ENCODE data around the gene AKNAD1.

Gene AKNAD1

DNA sequence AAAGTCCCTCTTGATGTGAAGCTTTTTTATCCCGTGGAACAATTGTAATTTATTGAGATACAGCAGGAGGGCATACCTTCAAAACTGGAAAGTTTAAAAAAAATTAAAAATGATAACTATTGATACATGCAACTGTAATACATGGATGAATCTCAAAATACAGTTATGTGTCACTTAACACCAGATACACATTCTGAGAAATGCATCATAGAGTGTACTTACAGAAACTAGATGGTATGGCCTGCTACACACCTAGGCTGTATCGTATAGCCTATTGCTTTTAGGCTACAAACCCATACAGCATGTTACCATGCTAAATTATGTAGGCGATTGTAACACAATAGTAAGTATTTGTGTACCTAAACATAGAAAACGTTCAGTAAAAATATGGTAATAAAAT lies 7.1 kb upstream of the AKNAD1 start:
- DNase-seq, result no peak

DNA sequence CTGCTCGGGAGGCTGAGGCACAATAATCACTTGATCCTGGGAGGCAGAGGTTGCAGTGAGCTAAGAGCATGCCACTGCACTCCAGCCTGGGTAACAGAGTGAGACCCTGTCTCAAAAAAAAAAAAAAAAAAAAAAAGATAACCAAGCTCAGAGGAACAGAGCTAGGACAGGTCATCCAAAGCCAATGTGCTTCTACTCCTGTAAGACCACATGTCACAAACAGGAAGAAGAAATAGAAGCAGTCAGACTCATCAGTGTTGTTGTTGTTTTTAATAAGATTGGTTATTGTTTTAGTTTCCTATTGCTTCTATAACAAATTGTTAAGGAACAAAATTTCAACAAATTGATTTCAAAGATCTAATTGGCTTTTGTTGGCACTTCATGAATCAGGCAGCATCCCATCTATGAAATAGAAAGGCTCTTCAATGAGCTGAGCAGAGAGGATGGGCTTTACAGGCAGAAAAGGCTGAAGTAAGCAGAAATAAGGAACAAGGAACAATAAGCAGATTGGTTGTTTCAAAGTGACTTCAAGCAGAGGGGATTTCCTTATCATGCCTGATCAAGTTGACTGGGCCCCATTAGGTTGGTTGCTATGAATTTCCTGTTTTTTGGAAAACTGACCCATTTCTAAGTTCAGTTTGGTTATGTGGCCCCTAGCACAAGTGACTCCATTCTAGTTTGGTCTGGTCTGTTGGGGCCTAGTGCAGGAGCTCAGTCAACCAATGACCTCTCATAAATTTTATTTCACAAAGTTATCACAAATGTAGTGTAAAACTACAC lies 6.0 kb upstream of the AKNAD1 start:
- no peak for DNase-seq

DNA sequence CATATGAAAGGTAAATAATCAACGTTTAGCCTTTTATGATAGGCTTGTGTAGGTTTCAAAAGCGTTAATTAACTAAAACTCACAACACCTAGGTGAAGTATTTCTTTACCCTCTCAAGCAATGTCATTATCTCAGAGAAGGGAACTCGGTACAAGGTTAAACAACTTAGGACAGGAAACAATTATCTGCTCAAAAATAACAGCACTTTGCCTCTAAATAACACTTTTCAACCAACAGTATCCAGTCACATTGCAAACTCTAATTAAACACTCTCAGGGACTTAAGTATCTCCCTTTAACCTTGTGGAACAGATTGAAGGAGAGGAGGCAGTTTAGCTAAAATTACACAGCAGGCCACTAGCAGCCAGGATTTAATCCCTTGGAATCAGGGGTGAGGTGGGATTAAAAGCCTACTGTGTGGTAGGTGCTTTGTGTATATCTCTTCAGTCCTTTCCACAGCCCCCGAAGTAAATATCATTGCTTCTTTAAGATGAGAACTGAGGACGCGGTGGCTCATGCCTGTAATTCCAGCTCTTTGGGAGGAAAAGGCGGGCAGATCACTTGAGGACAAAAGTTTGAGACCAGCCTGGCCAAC lies 5.2 kb upstream of the AKNAD1 start:
- no peak for DNase-seq

DNA sequence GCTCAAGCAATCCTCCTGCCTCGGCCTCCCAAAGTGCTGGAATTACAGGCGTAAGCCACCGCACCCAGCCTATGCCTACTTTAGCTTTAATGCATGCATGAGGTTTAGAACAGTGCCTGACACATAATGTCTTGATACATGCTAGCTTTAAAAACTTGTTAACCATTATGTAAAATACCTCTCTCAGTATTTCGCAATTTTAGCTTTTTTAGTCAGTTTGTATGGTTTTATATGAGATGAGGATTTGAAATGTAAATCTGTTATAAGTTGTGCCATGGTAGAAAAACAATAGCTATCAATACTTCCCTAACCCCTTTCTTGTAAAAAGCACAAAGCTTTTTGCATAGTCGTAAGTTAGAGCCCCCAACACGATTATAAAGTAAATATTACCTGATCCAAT lies 4.7 kb upstream of the AKNAD1 start:
- no peak for DNase-seq

DNA sequence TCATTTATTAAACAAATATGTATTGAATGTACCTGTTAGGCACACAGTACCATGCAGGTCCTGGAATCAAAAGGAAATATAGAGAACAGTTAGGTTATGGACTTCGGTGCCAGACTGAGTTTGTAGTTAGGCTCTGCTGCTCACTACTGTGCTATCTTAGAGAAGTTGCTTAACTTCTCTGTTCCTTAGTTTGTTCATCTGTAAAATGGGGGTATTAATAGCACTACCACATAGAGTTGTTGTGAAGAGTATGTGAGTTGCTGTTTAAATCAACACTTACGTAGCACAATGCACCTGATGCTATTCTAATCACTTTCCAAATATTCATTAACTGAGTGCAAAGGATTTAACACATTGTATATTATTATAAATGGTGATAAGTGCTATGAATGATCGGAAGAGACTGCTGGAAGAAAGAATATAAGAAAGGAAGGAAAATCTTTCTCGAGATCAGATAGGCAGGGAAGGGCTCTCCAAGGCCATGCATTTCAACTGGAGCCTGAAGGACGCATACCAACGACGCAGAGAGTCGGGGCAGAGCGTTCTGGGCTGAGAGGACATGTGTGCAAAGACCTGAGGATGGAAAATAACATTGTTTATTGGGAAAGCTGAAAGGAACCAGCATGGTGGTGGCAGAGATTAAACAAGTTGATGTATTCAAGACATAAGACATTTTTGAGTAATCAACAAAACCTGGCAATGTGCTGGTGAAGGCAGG lies 3.5 kb upstream of the AKNAD1 start:
- DNase-seq, result no peak

DNA sequence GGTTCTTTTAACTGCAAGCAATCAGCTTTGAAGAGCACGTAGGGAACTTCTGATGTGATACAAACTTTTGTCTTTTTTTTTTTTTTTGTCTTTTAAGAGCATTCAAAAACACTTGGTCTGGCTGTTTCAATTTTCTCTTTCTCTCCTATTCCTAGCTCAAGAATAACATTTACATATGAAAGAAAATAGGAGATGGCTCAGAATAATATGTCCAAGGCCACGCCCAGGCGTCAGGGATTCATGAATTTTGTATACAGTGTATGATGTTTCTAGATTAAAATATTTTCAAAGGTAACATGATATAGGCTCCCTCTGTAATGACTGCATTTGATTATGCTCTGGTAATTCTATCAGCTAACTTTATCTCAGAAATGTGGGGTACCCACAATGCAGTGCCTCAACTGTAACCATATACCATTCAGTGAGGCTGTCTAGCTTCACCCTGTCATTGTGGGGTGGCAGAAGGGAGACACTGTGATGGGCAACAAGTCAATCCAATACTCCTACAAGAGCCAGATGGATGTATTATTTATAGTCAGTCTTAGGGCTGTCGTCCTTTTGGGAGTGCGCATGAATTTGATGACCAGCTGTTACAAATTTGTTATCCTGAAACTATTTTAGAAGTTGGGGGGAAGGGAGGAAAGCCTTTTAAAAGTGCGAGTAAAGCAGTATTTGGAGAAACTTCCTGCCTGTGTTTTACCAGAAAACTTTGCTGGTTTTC lies 1.5 kb upstream of the AKNAD1 start:
- DNase-seq, result no peak

DNA sequence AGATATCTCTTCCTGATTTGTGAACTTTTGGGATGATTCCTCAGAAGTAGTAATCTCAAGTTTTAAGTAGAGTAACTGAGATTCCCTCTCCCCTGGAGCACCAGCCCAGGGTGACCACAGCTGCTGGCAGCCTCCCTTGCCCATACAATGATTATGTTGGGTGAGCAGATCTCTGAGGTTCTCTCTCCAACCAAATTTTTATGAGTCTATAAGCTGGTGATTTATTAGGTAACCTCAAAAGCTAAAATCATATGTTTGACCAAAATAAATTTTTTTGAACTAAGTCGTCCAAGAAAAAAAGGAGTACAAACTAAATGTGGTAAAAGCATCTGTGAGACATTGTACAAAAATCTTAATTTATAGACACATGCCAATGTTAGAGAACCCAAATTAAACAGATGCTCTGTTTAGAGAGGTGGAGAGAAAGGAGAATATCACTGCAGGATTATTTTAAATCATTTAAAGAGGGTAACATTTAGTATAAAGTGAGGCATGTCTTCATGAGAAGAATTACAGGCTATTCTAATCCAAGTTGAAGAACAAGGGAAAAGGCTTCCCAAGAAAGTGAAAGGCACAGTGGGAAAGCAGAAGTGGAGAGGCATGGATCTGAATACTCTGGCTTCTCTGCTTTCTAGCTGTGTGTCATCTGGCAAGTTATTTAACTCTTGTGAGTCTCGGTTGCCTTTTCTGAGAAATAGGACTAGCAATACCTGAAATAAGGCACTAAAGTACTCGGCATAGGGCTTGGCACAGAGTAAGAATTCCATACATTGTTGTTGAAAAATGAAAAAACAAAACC lies 2.5 kb downstream of the AKNAD1 start:
- no peak for DNase-seq

DNA sequence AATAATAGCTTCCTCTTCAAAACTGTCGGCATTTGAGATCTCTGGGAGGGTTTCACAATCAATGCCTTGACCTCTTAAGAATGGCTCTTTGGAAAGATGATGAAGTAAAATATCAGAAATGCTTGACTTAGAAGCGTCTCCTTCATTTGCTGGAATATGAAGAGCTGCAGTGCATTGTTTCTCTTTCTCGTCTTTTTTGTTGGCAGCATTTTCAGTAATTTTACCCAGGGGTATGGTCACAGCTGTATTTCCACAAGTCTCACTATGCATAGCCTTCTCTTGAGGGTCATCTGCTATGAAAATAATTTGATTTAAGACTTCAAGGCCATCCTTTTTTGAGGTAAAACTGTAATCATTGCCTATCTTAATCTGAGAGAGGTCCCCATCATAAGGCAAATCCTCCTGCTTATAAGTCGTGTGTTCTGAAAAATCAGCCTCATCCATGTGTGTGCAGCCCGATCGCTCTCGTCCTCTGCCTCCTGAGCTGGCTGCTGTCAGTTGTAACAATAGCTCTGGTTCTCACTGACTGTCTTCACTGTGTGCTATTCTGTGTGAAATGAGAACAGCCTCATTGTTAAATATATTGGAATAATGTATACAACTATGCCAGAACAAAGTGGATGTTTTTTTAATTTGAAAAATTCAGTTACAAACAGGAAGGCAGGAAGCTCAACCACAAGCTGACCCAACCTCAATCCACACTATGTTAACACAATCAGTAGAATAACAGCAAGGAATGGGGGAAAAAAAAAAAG lies 4.5 kb downstream of the AKNAD1 start:
- DNase-seq, result no peak

DNA sequence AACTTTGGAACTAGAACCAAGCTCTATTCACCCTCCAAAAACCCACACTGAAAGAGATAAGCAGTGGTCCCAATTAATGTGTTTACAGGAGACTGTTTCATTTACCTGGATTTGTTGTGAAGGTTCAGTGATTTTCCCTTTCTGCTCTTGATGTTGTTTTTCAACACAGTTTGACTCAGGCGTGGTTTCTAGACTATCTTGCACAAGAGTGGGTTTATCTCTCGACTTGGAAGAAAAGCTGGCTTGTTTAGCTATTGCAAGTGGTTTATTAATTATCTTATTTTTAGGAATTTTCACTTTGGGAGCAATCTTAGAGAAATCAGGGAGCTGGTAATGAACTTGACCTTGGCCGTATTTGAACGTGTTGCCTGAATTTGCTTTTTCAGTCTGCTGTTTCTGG lies 5.3 kb downstream of the AKNAD1 start:
- no peak for DNase-seq

DNA sequence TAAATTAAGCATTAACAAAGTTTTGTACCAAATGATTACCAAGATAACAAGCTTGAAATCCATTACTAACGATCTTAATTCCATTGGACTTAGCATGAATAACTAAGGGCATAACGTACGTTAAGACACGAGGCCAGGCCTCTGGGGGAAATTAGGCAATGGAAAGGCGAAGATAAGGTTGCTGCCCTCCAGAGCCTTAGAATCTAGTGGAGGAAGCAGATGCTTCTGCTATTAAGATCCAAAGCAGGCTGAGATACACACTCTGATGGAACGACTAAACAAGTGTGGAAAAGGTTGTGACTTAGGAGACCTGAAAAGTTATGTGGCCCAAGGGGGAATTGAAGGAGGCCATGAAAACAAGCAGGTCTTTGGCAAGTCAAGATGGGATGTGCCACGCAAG lies 6.0 kb downstream of the AKNAD1 start:
- no peak for DNase-seq

DNA sequence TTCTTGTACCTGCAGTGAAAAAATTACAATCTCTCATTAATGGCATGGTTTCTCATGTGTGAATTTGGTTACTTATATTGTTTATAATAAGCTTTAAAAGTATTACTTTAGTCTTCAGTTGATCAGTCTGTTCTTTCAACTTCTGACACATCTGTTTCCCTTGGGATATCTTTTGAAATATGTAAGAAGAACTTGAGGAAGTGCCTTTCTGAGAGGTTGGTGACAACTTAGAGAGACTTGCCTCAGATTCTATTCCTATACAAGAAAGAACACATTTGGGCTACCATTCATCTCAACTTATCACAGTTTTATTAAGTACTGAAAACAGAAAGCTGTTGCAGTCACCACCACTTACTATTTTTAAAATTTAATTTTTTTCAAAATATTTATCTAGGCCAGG lies 8.1 kb downstream of the AKNAD1 start:
- DNase-seq, result no peak

DNA sequence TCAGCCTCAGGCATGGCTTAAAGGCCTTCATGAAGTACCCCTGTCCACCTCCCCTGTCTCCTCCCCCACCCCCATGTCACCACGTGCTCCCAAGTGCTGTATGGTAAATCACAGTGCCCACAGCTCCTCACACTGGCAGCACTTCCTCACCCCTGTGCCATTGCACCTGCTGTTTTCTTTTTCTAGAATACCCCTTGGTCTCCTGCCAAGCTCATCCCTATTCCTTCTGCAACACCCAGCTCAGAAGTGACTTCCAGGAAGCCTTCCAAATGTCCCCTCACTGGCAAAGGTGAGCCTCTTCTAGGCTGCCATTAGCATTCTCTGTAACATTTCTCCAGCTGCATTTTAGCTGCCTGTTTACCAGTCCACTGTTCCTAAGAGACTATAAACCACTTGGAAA lies 9.4 kb downstream of the AKNAD1 start:
- no peak for DNase-seq

DNA sequence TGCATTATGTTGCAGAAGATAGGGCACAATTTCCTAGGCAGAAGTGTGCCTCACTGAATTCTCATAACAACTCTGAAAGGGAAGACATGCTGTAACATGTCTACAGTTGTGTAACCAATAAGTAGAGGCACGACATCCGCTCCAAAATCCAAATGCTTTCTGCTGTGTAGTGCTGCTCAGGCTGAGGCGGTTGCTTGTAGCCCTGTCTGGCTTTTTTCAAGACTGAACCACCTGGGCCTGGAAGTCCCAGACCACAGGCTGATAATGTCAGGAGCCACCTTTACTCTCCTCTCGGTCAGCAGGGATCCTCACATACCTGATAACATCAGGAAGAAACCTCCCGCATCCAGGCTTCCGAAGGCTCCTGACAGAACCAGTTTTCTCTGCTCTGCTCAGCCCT lies 10.9 kb downstream of the AKNAD1 start:
- no peak for DNase-seq

DNA sequence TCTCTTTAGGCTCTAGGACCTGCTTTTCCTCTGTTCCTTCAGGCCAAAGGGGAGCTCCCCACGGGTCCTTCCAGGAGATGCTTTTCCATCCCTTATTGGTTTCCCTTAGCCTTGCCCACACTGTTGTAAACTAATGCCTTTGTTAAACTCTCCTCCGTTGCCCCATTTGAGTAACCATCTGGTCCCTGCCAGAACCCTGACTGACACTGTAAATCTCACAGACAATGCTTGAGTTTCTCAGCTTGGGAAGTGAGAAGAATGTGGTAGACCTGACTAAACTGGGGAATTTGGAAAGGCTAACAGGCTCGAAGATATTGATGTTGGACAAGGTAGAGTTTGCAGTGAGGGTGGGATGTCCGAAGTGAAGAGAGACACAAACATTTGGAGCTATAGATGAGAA lies 11.4 kb downstream of the AKNAD1 start:
- DNase-seq, result no peak

DNA sequence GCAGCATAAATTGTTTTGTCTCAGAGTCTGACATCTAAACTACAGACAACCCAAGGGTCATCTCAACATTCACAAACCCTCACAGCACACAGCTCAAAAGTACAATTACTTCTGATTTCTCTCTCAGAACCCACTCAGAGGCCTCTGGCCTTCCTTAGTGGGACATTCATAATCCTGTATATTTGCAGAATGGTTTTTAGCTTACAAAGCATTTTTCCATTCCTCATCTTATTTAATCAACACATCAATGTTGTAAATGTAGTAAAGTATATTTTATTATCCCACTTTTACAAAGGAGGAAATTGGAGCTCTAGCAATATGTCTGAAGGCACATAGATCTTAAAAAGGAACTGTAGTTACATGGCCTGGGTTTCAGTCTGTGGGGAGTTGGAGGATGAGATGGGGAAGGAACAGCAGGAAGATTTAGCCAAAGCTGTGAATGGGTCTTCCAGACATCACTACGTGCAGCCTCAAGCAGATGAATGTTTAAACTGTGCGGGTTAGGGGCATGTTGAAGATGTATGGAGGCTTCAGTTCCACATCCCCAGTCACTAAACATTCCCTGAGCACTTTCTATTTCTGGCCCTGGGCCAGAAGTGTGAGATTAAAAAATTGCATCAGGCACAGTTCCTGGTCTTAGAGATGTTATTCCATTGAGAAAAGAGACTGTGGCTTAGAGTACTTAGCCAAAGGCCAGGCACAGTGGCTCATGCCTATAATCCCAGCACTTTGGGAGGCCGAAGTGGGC lies 13.3 kb downstream of the AKNAD1 start:
- no peak for DNase-seq

DNA sequence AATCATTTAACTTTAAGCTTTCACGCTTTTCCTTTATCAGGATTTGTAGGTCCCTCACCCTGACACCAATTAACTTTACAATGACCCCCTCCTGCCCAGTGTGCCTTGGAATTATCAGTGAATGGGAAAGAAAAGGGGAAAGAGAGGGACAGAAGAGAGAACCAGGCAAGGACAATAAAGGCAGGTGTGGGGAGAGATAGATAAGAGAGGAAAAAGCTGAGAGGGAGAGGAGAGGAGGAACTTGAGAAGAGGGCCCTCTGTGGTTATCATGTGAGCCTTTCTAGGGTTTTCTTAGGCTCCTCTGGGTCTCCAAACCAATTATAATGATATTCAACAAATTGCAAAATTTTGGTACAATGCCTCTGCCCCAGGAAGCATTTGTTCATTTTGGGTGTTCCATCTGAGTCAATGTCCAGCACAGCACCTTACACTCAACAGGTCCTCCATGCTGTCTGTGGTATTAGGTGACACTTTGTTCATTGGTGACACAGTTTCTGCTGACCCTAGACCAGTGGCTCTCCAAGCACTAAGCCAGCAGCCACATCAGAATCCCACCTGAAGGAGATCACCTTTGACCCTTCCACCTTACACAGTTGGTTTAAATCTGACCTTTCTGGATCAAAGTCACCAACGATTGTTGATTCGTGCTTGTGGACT lies 14.2 kb downstream of the AKNAD1 start:
- DNase-seq, result no peak

DNA sequence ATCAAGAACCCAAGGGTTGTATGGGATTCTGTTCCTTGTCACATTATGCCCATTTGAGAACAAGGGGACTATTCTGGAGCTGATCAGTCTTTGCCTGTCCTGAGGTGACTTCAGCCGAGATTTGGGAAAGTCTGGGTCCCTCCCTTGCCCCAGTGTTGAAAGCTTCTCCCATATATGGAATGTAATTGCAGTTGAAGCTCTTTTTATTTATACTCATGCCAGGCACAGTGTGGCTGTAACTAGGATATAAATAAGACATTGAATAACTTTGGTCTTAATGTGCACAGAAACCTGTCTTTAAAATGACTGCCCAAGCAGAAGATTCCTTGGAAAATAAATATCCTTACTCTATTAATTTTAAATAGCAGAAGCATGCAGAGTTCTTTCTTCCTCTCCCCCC lies 15.2 kb downstream of the AKNAD1 start:
- no peak for DNase-seq

DNA sequence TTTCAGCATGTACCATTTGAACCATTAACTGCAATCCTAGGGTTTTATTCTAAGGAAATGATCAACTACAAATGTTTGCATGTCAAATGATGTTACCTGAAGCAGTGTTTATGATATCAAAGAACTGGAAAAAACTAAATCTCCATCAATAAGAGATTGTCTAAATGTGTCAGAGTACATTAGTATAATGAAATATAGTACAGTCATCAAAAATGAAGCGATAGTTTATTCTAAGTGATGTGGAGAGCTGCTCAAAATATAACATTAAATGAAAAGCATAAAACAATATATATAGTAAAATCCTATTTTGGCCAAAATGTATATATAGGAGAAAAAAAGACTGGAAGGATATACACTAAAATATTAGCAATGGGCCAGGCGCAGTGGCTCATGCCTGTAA lies 24.0 kb downstream of the AKNAD1 start:
- DNase-seq, result no peak

DNA sequence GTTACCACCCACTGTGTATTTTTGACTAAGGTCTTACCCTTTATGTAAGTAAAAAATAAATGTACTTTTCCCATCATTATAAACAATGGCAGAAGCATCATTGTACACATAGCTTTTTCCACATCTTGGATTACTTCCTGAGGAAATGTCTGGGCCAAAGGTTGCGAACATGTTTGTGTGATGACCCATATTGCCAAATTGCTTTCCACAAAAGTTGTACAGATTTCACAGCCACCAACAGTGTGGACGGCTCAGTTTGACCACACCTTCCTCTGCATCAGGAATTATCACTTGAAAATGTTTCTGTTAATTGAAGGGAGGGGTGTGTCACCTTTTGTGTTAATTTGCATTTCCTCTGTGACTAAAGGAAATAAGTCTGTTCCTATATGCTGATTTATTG lies 25.7 kb downstream of the AKNAD1 start:
- DNase-seq, result no peak

DNA sequence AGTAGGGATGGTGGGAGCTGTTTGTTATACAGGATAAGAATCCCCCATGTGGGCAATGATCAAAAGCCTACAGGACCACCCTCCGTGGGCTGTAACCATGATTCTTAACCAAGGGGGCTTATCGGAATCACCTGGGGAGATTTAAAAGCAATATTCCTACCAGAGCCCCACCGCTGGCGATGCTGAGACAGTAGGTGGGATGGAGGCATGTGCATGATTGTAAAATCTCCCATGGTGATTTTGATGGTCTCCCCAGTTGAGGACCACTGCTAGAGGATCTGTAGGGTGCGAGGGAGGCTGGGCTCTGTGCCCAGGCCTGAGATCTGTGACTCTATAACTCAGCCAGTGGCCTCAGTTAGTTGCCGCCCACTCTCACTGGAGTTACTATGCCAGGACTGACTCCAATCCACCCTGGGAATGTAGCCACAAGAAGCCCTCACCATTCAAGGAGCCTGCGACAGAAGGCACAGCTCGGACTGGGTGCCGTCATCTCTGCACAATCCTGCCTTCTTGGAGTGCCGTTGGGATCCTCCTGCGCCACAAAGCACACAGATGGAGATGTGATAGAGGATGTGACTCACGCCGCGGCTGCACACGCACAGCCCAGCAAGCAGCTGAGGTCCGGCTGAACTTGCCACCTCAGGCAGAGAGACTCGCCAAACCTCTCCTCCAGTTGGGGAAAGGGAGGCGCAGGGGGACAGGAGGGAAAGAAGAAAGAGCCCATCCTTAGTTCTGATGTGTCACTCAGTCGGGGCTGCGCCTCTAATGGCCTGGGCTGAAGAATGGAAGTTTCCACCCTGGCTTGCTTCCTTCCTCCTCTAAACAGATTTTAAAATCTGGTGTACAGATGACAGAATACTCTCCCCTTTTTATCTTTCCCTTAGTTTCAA lies 26.5 kb downstream of the AKNAD1 start:
- DNase-seq, result no peak

Data from NCI-H187 treated with DMSO at 0.1 percent for 48 hours (cell line).